B cell (primary cell): ENCODE results near the gene TRMT11. TPM values are rescaled to one million over a fixed set of nuclear protein-coding genes. Genes with fewer than 3 reads are reported as not detected.

Experiments
- ATAC-seq: fragments of 200-7000 bp; cut with Tn5 transposase; one replicate; pipeline ENCODE4 v1.10.0; 2021; ENCODE audit warnings: low read depth, mild to moderate bottlenecking, moderate number of reproducible peaks, moderate library complexity
- CTCF ChIA-PET: fragments of 350-600 bp; sonication (Branson Sonifier 250); formaldehyde crosslinking; loops from one replicate; lab custom pipeline; 2021; ENCODE audit warnings: antibody characterized with exemption, inconsistent platforms; lab: Charles Lee
- POLR2A ChIA-PET: fragments of 350-600 bp; sonication (Branson Sonifier 250); formaldehyde crosslinking; loops from one replicate; lab custom pipeline; 2021; ENCODE audit warnings: antibody characterized with exemption; lab: Charles Lee
- DNase-seq: peaks from one replicate; pipeline ENCODE4 v3.0.0; 2013
- H2AFZ ChIP-seq: 2 replicates; pipeline ENCODE4 v1.6.1; 2012; ENCODE audit warnings: mild to moderate bottlenecking, low read depth, low read length; ENCODE audit not compliant: insufficient read depth, poor library complexity, severe bottlenecking
- H3K27ac ChIP-seq, 2 donors: 1 replicate in 1 of 2; 2 replicates in 1 of 2; pipeline ENCODE4 v1.5.1; 2012 to 2013; ENCODE audit warnings: low read length in 2 of 2, mild to moderate bottlenecking in 2 of 2, moderate library complexity in 1 of 2
- H3K27me3 ChIP-seq, 4 experiments: fragments of 200-600 bp in 1 of 4; sonication (generic) in 1 of 4; replicated peaks in 1 of 4; 1 replicate in 2 of 4; 2 replicates in 2 of 4; pipeline versions ENCODE4 v1.6.1 to v1.7.0; 2013 to 2016; ENCODE audit warnings: low read length in 3 of 4, mild to moderate bottlenecking in 2 of 4, mixed read lengths in 1 of 4, moderate library complexity in 1 of 4; ENCODE audit not compliant: insufficient read depth in 4 of 4, control insufficient read depth in 3 of 4; ENCODE audit errors: control extremely low read depth in 1 of 4
- H3K36me3 ChIP-seq, 2 experiments: replicated peaks in 1 of 2; 1 replicate in 1 of 2; 2 replicates in 1 of 2; pipeline versions ENCODE4 v1.6.1 to v1.7.1; 2013; ENCODE audit warnings: low read length in 1 of 2; ENCODE audit not compliant: insufficient read depth in 2 of 2, control insufficient read depth in 1 of 2; ENCODE audit errors: control extremely low read depth in 1 of 2, extremely low read depth in 1 of 2
- H3K4me1 ChIP-seq, 2 donors: fragments of 200-600 bp in 1 of 2; sonication (generic) in 1 of 2; 1 replicate in 1 of 2; 2 replicates in 1 of 2; pipeline versions ENCODE4 v1.5.1 to v1.6.1; 2013 to 2017; ENCODE audit warnings: low read length in 2 of 2; ENCODE audit not compliant: control insufficient read depth in 2 of 2, insufficient read depth in 2 of 2
- H3K4me2 ChIP-seq: replicated peaks from 2 replicates; pipeline ENCODE3; 2012; ENCODE audit warnings: mild to moderate bottlenecking, low read depth, low read length; ENCODE audit not compliant: poor library complexity, severe bottlenecking
- H3K4me3 ChIP-seq, 5 experiments: fragments of 200-600 bp in 1 of 5; sonication (generic) in 1 of 5; 1 replicate in 3 of 5; 2 replicates in 2 of 5; pipeline versions ENCODE4 v1.5.1 to v1.7.0; 2011 to 2016; ENCODE audit warnings: low read length in 4 of 5, mild to moderate bottlenecking in 4 of 5, low read depth in 2 of 5, control low read depth in 1 of 5, moderate library complexity in 1 of 5; ENCODE audit not compliant: insufficient read depth in 1 of 5; ENCODE audit errors: control extremely low read depth in 1 of 5, extremely low read depth in 1 of 5
- H3K79me2 ChIP-seq: fragments of 200-600 bp; sonication (generic); one replicate; pipeline ENCODE4 v1.6.0; 2016; ENCODE audit warnings: low read length; ENCODE audit not compliant: control insufficient read depth, insufficient read depth
- H3K9ac ChIP-seq: fragments of 200-600 bp; sonication (generic); 2 replicates; pipeline ENCODE4 v1.6.1; 2017; ENCODE audit warnings: mild to moderate bottlenecking, low read length, moderate library complexity
- H3K9me3 ChIP-seq, 3 donors: one replicate each; pipeline versions ENCODE4 v1.6.1 to v1.7.1; 2013; ENCODE audit warnings: low read length in 2 of 3; ENCODE audit not compliant: control insufficient read depth in 2 of 3, insufficient read depth in 1 of 3; ENCODE audit errors: control extremely low read depth in 1 of 3
- H4K20me1 ChIP-seq: 2 replicates; pipeline ENCODE4 v1.6.0; 2012; ENCODE audit warnings: mild to moderate bottlenecking, low read length; ENCODE audit not compliant: insufficient read depth, control insufficient read depth, poor library complexity, severe bottlenecking
- H3K27ac Mint-ChIP-seq: one replicate; pipeline ENCODE4 v1.8.0; 2021; ENCODE audit warnings: mixed read lengths
- H3K27me3 Mint-ChIP-seq: one replicate; pipeline ENCODE4 v1.8.0; 2021; ENCODE audit warnings: mixed read lengths
- H3K4me1 Mint-ChIP-seq: one replicate; pipeline ENCODE4 v1.8.0; 2021; ENCODE audit warnings: mixed read lengths
- H3K4me3 Mint-ChIP-seq: one replicate; pipeline ENCODE4 v1.8.0; 2021; ENCODE audit warnings: mixed read lengths
- H3K9me3 Mint-ChIP-seq: one replicate; pipeline ENCODE4 v1.8.0; 2022; ENCODE audit warnings: mixed read lengths; ENCODE audit not compliant: insufficient read depth
- CTCF ChIP-seq: fragments of 200-600 bp; IDR thresholded peaks from one replicate; pipeline ENCODE4 v1.8.0; 2022; ENCODE audit warnings: antibody characterized with exemption, mild to moderate bottlenecking
- EZH2 ChIP-seq: IDR thresholded peaks from 2 replicates; pipeline ENCODE4 v1.6.1; 2012; ENCODE audit warnings: borderline replicate concordance, low read depth, mild to moderate bottlenecking, moderate library complexity, low read length; ENCODE audit not compliant: insufficient read depth, poor library complexity, severe bottlenecking
- WGBS: methylation state at CpG from one replicate; pipeline ENCODE4 v1.1.5; 2013; ENCODE audit warnings: missing lambda C conversion rate; ENCODE audit not compliant: insufficient coverage; 5-methylcytosine and 5-hydroxymethylcytosine counted together
- intact Hi-C: fragments of 100-400 bp; cut with micrococcal nuclease; formaldehyde crosslinking; loops from one replicate; pipeline ENCODE4 v1.10.0; 2022
- polyA plus RNA-seq: library from polyadenylated mRNA; depleted of rRNA; stranded (reverse); fragments of >200 nt; gene quantifications from 2 replicates; pipeline ENCODE4 v1.2.3, GENCODE V29; 2012
- total RNA-seq, 2 donors: library from RNA; stranded (reverse); fragments of 120-200 nt in 1 of 2; gene quantifications; 1 replicate in 1 of 2; 2 replicates in 1 of 2; pipeline versions ENCODE4 v1.2.3 to v1.2.4, GENCODE V29; 2013 to 2022

Gene TRMT11
- total and polyA plus RNA-seq, 2 donors (not counting 1 experiment from before 2014, with no cell fraction given) = 12.1 to 30.4 TPM

- Histone ChIP-seq H3K36me3 (peaks cover 4 to 18% of the 10 kb centered on the region in 2 experiments), H4K20me1 (peaks cover 39% of the 10 kb centered on the region), H3K79me2 (peaks cover 83% of the 10 kb centered on the region), H3K4me2 (no peak overlapping the region), H3K9ac (no peak overlapping the region), H3K27me3 (no peaks in the 10 kb centered on the region), H3K4me1 (peaks cover 15 to 18% of the 10 kb centered on the region in 2 donors), H2AFZ (no peak overlapping the region), H3K9me3 (no peaks in the 10 kb centered on the region), H3K4me3 (no peak overlapping the region), H3K27ac (no peak overlapping the region)
- no peak for DNase-seq
- no peaks in the 10 kb centered on the region for H3K9me3 Mint-ChIP-seq
- no peaks in the 10 kb centered on the region for H3K27me3 Mint-ChIP-seq
- H3K4me1 Mint-ChIP-seq = peaks cover 17% of the 10 kb centered on the region
- intact Hi-C loops = no loop called here
- no peak overlapping the region for H3K4me3 Mint-ChIP-seq
- TF ChIP-seq CTCF = no peak
- TF ChIP-seq EZH2 = no peak
- ChIA-PET CTCF (interaction anchor here (1.4 to 3.3 kb wide), 2 partner anchors 11 to 34 kb away, joined by 3 to 16 read pairs; no protein-coding TSS in a partner anchor), POLR2A (no interaction called here)
- no peak for ATAC-seq
- H3K27ac Mint-ChIP-seq = no peak overlapping the region
- 99% methylated on average over 6 of the region's 8 CpGs for WGBS
Measured at GRCh38 chr6:125962900-125963497, 23.3 kb upstream of the TRMT11 start.

GRCh38 chr6:125963817-125964216 lies 22.5 kb upstream of the TRMT11 start:
- CTCF ChIA-PET = interaction anchor here (1.1 to 2.0 kb wide), 3 partner anchors 10 to 650 kb away, joined by 3 to 11 read pairs (median 5); no protein-coding TSS in a partner anchor
- TF ChIP-seq CTCF (no peak), EZH2 (no peak)

More at GRCh38 chr6:125963817-125964216, 22.5 kb upstream of the TRMT11 start:
- Mint-ChIP-seq H3K27me3 (no peaks in the 10 kb centered on the region), H3K4me3 (no peak overlapping the region), H3K27ac (no peak overlapping the region), H3K4me1 (peaks cover 25% of the 10 kb centered on the region), H3K9me3 (no peaks in the 10 kb centered on the region)
- Histone ChIP-seq H3K79me2 (peaks cover 83% of the 10 kb centered on the region), H3K4me3 (no peak overlapping the region), H3K4me1 (peaks cover 11 to 18% of the 10 kb centered on the region in 2 donors), H3K36me3 (peaks cover 4 to 20% of the 10 kb centered on the region in 2 experiments), H3K9me3 (no peaks in the 10 kb centered on the region), H3K4me2 (no peak overlapping the region), H2AFZ (no peak overlapping the region), H4K20me1 (peaks cover 31% of the 10 kb centered on the region), H3K27ac (no peak overlapping the region), H3K27me3 (no peaks in the 10 kb centered on the region), H3K9ac (no peak overlapping the region)
- DNase-seq = no peak
- intact Hi-C loops = no loop called here
- POLR2A ChIA-PET = no interaction called here
- no CpG with 5 or more reads among the region's 2 CpGs for WGBS
- no peak for ATAC-seq
